Fibroblast of skin of back (primary cell): Measurements from ENCODE around the gene POPDC3.
"Not testable (repeated sequence)": the region's sequence is repeated elsewhere in the genome, so short reads cannot be mapped to it uniquely, and the experiment has no call there.

Experiments
- DNase-seq: peaks from one replicate; pipeline ENCODE4 v3.0.0-alpha.2; 2013

The POPDC3 gene

DNA sequence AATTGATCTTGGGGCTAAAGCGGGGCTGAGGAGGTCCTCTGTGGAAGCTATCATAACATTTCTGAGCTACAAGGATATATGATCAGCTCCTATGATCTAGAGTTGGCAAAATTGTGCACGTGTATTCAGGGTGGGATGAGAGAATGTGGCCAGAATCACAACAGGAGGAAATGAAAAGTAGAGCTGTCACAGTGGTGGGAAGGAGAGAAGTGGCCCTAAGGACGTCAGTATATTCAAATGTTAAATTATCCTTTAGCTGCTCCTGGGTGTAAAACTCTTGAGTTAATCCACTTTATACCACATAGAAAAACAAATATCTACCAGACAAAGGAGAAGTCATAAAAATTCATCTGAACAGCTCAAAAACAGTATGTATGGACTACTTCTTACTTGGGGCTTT, 14.8 kb upstream of the POPDC3 start:
- DNase-seq, result no peak

DNA sequence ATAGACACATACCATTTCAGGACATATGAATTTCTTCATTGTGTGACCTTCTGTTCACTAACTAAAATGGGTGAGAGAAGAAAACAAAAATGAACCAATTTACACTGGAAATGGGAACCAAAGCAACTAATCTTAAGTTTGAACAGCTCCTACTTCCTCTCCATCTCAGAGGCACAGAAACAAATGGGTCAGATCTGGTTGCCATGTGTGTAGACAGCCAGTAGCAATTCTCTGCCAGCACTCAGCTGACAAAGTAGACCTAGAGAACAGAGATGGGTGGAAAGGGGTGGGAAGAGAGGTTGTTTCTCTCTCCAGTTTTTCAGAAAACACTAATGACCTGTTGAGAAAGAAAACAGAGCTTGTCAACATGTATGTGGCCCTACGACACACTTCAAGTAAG, 14.3 kb upstream of the POPDC3 start:
- no peak for DNase-seq

- DNase-seq, result peak; percentile 49
Measured at GRCh38 chr6:105193647-105194046, 13.8 kb upstream of the POPDC3 start.

DNA sequence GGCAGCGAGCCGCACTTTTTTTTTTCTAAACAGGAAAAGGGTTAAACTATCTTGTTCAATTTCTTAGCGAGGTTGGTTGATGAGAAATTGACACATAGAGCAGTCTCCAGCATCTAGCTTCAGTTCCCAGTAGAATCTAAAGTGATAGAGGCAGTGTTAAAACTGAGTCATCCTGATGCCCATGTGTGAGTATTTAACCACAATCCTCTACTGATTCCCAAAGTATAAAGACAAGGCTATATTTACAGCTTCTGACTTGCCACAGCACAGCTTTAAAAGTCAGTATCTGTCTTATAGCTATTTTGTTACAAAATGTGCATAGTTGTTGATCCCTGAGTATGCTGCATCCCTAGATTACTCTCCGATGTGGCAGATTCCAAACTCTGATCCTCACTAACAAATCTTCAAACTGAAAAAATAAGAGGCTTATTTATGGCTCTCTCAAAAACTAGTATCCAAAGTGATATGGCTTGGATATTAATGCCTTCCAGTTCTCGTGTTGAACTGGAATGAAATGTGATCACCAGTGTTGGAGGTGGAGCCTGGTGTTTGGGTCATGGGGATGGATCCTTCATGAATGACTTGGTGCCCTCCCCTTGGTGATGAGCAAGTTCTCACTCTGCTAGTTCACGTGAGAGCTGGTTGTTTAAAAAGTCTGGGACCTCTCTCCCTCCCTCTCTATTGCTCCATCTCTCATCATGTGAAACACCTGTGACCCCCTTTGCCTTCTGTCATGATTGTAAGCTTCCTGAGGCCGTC, 13.1 kb upstream of the POPDC3 start:
- peak; percentile 79 for DNase-seq

DNA sequence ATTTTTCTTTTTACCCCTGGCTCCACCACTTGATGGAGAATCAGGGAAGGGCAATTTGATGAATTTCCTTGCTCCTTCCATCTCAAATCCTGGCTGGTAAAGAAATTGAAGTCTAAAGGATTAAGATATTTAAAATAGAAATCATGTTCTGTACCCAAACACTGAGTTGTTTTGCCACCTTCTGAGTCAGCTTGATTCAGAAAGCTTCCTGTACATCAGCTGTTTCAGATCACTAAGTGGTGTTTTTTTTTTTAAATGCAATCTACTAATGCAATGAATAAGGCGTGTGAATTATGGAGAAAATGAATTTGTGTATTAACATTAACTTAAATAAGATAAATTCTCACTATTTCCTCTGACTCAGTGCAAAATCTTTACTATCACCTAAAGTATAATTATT, 11.5 kb upstream of the POPDC3 start:
- peak; percentile 45 for DNase-seq

DNA sequence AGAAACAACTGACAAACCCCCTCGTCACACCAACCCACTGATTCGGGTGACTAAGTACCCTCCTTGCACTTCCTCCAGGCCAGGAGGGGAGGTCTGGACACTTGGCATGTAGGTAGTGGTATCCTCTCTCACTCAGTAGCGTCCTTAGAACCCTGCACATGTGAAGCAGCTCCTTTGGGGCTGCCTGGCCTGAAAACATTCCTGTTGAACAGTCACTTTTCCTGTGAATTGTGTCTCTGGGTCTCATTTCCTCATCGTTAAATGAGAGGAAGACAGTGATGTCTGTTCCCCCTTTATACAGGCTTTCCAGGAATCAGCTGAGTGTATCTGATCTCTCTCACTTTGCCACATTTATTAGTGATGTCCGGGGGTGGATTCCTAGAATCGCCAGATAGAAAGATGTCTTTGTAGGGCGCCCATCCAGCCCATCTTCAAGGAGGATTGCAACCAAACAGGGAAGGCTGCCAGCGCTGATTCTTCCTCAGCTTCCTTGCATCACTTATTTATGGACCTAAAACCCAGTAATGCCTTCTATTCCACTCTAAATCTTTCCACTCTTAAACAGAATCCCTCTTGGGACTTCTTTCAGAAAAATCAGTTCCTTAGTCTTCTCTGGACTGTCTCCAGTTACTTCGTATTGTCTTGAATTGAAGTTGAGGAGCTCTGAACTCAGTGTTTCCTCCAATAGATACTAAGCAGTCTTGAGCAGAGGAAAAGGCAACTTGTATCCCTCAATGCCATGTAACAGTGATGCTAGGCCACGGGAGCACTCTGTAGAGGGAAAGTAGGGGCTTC, 9.4 kb upstream of the POPDC3 start:
- DNase-seq, result no peak

DNA sequence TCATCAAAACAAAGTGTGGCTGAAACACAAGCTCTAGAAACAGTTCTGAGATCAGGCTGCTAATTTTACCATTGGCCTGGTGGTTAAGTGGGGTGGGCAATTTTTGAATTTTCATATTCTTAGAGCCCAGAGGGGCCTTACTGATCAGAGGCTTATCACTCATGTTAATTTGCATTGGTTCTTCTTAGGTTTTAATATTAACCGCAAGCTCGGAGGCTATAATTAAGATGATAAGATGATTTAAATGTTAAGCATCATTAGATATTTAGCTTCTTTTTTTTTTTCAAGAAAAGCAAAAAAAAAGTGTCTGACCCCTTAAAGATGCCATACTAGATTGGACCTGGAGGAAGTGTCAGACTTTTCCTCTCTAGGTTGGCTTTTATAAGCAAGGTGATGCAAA, 8.4 kb upstream of the POPDC3 start:
- no peak for DNase-seq

- DNase-seq, result no peak
Measured at GRCh38 chr6:105186576-105186975, 6.8 kb upstream of the POPDC3 start.

DNA sequence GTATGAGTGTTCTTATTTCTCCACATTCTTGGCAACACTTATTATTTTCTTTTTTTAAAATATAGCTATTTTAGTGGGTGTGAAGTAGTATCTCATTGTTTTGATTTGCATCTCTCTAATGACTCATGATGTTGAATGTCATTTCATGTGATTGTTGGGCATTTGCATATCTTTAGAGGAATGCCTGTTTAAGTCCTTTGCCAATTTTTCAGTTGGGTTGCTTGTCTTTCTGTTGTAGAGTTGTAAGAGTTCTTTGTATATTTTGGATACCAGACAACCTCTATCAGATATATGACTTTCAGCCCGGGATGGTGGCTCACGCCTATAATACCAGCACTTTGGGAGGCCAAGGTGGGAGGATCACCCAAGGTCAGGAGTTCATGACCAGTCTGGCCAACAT, 5.1 kb upstream of the POPDC3 start:
- peak; percentile 96 for DNase-seq

DNA sequence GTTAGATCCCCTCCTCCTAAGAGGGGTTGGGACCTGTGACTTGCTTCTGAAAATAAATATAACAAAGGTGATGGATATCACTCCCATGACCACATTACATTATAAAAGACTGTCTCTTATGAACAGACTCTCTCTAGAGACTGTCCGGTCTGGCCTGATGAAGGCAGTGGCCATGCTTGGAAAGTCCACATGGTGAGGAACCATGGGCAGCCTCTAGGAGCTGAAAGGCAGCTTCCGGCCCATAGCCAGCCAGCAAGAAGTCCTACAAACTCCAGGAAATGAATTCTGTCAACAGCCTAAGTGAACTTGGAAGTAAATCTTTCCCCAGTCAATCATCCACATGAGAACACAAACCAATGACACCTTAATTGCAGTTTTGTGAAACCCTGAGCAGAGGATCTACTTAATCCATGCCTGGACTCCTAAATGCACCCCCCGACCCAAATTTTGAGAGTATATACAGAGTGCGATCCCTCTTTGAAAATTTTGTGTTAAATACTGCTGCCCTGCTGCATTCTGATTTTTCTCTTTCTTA, 2.2 kb upstream of the POPDC3 start:
- no peak for DNase-seq

GRCh38 chr6:105178636-105179035, 1.2 kb downstream of the POPDC3 start:
- DNase-seq, result no peak

GRCh38 chr6:105178110-105178509, 1.7 kb downstream of the POPDC3 start:
- peak; percentile 96 for DNase-seq

DNA sequence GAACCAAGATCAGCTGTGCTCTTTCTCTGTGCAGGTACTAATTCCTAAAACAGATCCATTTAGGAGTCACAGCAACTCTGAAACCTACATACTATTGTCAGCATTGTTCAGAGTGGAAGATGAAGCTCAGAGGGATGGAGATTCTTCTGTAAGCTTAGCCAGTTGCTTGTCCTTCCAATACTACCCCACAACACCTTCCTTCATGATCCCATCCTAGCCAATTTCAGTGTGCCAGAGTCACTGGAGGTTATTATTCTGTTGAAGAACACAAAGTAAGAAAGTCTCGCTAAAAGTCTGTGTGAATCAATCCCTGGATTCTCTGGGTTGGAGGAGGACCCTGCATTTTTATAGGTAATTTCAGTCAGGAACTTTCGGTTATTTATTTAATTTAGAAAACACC, 2.3 kb downstream of the POPDC3 start:
- DNase-seq, result no peak

DNA sequence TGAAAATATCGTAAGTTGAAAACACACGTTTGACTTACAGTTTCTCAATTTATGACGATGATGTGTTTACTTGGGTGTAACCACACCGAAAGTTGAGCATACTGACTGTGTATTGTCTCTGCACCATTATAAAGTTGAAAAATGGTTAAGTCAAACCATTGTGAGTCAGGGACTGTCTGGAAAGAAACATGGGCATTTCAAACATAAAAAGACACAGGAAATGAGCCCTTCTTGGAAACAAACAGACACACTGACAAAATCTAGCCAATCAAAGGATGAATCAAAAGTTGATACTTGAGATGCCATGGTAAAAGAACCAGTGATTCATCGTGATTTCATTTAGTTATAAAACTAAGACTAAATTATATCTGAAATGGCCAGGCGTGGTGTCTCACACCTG, 5.3 kb downstream of the POPDC3 start:
- peak; percentile 58 for DNase-seq

- not testable (repeated sequence) for DNase-seq
Measured at GRCh38 chr6:105172515-105172914, 7.3 kb downstream of the POPDC3 start.

GRCh38 chr6:105170059-105170458, 9.8 kb downstream of the POPDC3 start:
- DNase-seq, result peak; percentile 39

GRCh38 chr6:105167914-105168313, 11.9 kb downstream of the POPDC3 start:
- DNase-seq, result no peak

DNA sequence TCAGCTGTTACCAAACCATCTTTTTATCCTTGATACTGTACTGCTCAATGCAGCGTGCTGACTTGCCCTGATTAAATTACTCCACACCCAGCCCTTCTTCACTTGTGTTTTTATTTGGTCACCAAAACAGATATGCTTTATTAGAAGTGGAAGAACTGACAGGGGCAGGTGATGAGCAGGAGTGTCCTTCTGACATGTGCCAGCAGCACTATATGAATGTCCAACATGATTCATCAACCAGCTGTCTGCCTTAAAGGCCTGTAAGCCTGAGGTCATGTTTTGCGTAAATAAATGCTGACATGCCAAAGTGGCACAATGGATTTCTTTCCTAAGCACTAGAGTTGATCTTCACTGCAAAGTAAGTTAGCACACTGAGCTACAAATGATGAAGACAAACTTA, 15.4 kb downstream of the POPDC3 start:
- peak; percentile 40 for DNase-seq

GRCh38 chr6:105163183-105163582, 16.6 kb downstream of the POPDC3 start:
- no peak for DNase-seq

- no peak for DNase-seq
Measured at GRCh38 chr6:105162377-105162776, 17.4 kb downstream of the POPDC3 start.

GRCh38 chr6:105161421-105161820, 18.4 kb downstream of the POPDC3 start:
- no peak for DNase-seq

DNA sequence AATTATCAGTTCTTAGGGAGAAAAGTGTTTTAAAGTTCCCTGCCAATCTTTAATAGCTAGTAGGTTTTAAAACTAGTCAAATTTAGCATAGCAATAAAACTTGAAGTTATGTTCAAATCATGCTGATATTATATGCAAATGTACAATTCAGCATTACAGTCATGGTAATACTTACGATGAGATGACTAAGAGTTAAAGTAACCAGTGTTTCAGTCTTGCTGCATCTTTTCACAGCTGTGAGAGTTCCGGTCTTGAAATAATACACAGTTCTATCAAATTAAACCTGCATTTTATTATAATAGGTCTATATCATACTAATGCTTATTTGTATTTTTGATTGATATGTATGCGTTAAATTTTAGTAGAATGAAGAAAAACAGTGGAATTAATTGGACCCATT, 26.1 kb downstream of the POPDC3 start:
- DNase-seq, result no peak

GRCh38 chr6:105152880-105153279, 26.9 kb downstream of the POPDC3 start:
- no peak for DNase-seq

- DNase-seq, result no peak
Measured at GRCh38 chr6:105151644-105152043, 28.2 kb downstream of the POPDC3 start.
